Mucosa of descending colon (tissue), 3 donors: Measurements from ENCODE around the gene SLC31A1. TPM values are rescaled to one million over a fixed set of nuclear protein-coding genes. Genes with fewer than 3 reads are reported as not detected.

Experiments used
- ATAC-seq: fragments of 200-7000 bp; cut with Tn5 transposase; one replicate; pipeline ENCODE4 v1.9.1; 2020; ENCODE audit warnings: mild to moderate bottlenecking, moderate library complexity
- DNase-seq, 3 donors: peaks; one replicate each; pipeline ENCODE4 v3.0.0-alpha.2; 2020
- H3K36me3 ChIP-seq: fragments of 200-600 bp; one replicate; pipeline ENCODE4 v1.8.0; 2021; ENCODE audit warnings: low read depth, mild to moderate bottlenecking
- H3K4me1 ChIP-seq: fragments of 200-600 bp; one replicate; pipeline ENCODE4 v1.8.0; 2021; ENCODE audit warnings: low read depth, mild to moderate bottlenecking
- H3K4me3 ChIP-seq: fragments of 200-600 bp; one replicate; pipeline ENCODE4 v1.8.0; 2021; ENCODE audit warnings: mild to moderate bottlenecking
- H3K9me3 ChIP-seq: fragments of 200-600 bp; one replicate; pipeline ENCODE4 v1.8.0; 2021; ENCODE audit warnings: mild to moderate bottlenecking
- CTCF ChIP-seq: fragments of 200-600 bp; IDR thresholded peaks from one replicate; pipeline ENCODE4 v1.8.0; 2022; ENCODE audit warnings: antibody characterized with exemption, mild to moderate bottlenecking
- intact Hi-C, 2 donors: fragments of 100-400 bp; cut with DNase I in 1 of 2; cut with micrococcal nuclease in 1 of 2; formaldehyde crosslinking; loops; one replicate each; pipeline versions ENCODE4 v1.11.0 to v1.11.1; 2022; cut with DNase I, micrococcal nuclease
- total RNA-seq, 3 donors: library from RNA; stranded (reverse); fragmentation: NEBNext Ultra II Directional in 2 of 3; extraction: Animal tissue kit (Norgen Biotek cat#: 25700) in 2 of 3; gene quantifications; one replicate each; pipeline versions ENCODE4 v1.2.1 to v1.2.4, GENCODE V29; 2021 to 2023
- donor health status: DM: no; HTN: no; CAD: no; lungs with moderate emphysema.
- donor health status: DM: no; HTN: no; CAD: no.
- donor health status: DM: no; HTN: yes; CAD: no.

Gene SLC31A1
- total RNA-seq, 3 donors from 2014 or later = 26.5 to 63.7 (median 34.7) TPM

DNA sequence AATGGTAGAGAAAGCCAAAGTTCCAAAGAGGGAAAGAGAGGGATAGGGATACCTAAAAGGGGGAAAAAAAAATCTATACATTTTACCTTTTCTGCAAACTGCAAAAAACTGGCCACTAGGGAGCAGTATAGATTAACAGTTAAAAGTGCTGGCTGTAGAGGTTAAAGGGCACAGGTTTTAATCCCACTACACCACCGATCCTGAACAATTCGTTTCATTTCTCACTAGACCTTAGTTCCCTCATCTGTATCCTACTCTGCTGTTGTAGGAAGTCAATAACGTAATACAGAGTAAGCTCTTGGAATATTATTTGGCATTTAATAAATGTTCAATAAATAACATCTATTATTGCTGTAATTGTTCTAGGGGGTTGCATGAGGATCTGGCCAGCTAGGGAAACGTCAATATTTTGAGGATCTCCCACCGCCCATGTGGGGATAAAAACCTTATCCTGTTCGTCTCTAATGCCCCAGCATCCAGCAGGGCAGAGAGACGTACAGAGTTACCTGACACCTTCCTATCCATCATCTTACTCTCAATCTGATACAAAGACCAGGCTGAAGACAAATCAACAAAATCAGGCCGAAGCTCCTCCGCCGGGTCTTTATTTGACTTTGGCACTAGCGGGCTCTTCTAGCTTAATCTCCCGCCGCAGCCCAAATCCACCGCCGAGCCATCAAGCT, 53.3 kb downstream of the SLC31A1 start:
- TF ChIP-seq CTCF = peak; percentile 37
- ATAC-seq = peak; percentile 59
- peak in 1 of 3 donors; percentile 77 for DNase-seq
- H3K36me3 ChIP-seq = peaks cover 5% of the 10 kb centered on the region
- peaks cover 22% of the 10 kb centered on the region for H3K4me1 ChIP-seq
- H3K4me3 ChIP-seq = peak overlapping the region; percentile 67
- intact Hi-C loops = loop anchor here in 1 of 2 donors (5.0 to 10.0 kb wide), 2 partner anchors 52 to 140 kb away; partner anchors contain the start of genes C9orf43, FKBP15, POLE3 and SLC31A1
- H3K9me3 ChIP-seq = no peaks in the 10 kb centered on the region

DNA sequence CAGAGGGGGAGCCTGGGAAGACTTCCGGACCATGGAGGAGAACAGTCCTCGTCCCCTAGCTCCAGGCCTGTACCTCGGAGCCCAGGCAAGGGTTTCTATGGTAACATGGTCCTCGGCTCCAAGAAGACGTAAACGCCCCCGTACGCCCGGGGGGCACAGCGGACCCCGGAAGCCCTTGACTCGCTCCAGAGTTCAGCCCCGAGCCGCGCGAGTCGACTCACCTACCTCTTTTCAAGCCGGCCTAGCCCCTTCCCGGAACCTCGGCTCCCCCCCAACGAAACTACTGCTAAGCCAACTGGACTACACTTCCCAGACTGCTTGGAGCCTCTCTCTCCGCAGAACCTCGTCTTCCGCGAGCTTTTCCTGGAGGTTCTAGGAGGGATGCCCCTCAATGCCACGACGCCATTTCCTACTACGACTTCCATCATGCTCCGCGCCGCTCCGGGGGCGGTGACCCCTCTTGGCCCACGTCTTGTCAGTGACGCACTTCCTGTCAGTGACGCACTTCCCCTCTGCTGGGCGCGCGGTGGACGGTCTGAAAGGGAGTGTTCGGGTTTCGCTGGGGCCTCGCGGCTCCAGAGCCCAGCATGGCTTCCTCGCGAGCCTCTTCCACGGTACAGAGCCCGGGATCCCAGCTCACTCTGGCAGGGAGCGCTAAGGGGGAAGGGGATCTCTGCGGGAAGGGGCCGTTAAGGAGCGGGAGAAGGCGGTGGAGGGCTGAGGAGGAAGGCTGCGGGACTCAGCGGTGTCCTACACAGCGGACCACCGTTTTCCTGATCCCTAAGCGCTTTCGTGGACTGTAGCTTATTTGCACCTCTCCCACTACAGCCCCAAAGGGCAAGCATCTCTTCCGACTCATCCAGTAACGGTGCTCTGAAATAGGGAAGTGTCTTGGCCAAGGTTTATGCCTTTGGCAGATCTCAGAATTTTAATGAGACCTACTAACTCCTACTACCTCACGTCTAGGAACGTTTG, 54.1 kb downstream of the SLC31A1 start, which contains the start of the genes CDC26 and PRPF4:
Gene CDC26 (minus strand): TSS at position 416 of the 975 bp plus-strand sequence. CDS start 3,065 bp downstream, outside the sequence.
Gene PRPF4 (plus strand): TSS at position 502 of the 975 bp plus-strand sequence. CDS start 86 bp downstream, at position 588.
- H3K9me3 ChIP-seq = no peaks in the 10 kb centered on the region
- ATAC-seq (peak; percentile 98), DNase-seq (peak; percentile 97 to 98 (median 98))
- intact Hi-C loops = loop anchor here in 1 of 2 donors (5.0 to 10.0 kb wide), 2 partner anchors 53 to 139 kb away; partner anchors contain the start of genes C9orf43, FKBP15, POLE3 and SLC31A1
- peaks cover 15% of the 10 kb centered on the region for H3K4me1 ChIP-seq
- H3K4me3 ChIP-seq = peak within 1 kb of the TSS; percentile 67
- TF ChIP-seq CTCF = no peak
- peaks cover 3% of the 10 kb centered on the region for H3K36me3 ChIP-seq

DNA sequence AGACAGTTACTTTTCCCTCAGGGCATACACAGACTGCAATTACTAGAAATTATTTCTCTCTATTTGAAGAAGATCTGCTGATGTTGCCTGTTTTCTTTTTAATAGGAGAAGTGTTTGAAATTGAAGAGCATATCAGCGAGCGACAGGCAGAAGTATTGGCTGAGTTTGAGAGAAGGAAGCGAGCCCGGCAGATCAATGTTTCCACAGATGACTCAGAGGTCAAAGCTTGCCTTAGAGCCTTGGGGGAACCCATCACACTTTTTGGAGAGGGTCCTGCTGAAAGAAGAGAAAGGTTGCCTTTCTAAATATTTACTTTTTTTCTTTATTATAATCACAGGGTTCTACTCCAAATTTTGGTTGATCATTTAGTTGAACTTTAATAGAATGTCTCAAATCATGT, 57.5 kb downstream of the SLC31A1 start:
- H3K36me3 ChIP-seq = peaks cover 3% of the 10 kb centered on the region
- TF ChIP-seq CTCF = no peak
- DNase-seq (no peak), ATAC-seq (no peak)
- peaks cover 15% of the 10 kb centered on the region for H3K4me1 ChIP-seq
- no peak overlapping the region for H3K4me3 ChIP-seq
- intact Hi-C loops = loop anchor here in 1 of 2 donors (5.0 to 10.0 kb wide), 2 partner anchors 57 to 136 kb away; partner anchors contain the start of genes C9orf43, FKBP15, POLE3 and SLC31A1
- H3K9me3 ChIP-seq = no peaks in the 10 kb centered on the region

- H3K9me3 ChIP-seq = no peaks in the 10 kb centered on the region
- H3K36me3 ChIP-seq = no peaks in the 10 kb centered on the region
- intact Hi-C loops = no loop called here
- TF ChIP-seq CTCF = no peak
- H3K4me3 ChIP-seq = no peak overlapping the region
- no peak for DNase-seq
- ATAC-seq = no peak
- peaks cover 5% of the 10 kb centered on the region for H3K4me1 ChIP-seq
Measured at GRCh38 chr9:113281356-113281755, 60.0 kb downstream of the SLC31A1 start.

DNA sequence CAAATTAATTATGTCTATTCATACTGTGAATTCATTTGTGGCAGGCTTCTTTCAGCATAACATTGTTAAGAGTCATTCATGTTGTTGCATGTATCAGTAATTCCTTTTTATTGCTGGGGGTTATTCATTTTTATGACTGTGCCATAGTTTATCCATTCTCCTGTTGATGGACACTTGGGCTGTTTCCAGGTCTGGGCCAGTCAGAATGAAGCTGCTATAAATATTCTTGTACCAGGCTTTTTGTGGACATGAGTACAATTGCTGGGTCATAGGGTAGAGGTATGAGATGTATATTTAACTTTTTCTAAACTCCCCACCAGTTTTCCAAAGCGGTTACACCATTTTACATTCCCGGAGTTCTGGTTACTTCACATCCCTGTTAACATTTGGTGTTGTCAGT, 67.7 kb downstream of the SLC31A1 start:
- Histone ChIP-seq H3K9me3 (no peaks in the 10 kb centered on the region), H3K4me1 (no peaks in the 10 kb centered on the region), H3K36me3 (peaks cover 17% of the 10 kb centered on the region), H3K4me3 (no peak overlapping the region)
- TF ChIP-seq CTCF = no peak
- intact Hi-C loops = no loop called here
- peak; percentile 97 for ATAC-seq
- peak in 1 of 3 donors; percentile 76 for DNase-seq
